Measurements from ENCODE around the gene ERCC8.
"Not testable (repeated sequence)": the region's sequence is repeated elsewhere in the genome, so short reads cannot be mapped to it uniquely, and the experiment has no call there.

Gene ERCC8, protein sequence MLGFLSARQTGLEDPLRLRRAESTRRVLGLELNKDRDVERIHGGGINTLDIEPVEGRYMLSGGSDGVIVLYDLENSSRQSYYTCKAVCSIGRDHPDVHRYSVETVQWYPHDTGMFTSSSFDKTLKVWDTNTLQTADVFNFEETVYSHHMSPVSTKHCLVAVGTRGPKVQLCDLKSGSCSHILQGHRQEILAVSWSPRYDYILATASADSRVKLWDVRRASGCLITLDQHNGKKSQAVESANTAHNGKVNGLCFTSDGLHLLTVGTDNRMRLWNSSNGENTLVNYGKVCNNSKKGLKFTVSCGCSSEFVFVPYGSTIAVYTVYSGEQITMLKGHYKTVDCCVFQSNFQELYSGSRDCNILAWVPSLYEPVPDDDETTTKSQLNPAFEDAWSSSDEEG

DNA sequence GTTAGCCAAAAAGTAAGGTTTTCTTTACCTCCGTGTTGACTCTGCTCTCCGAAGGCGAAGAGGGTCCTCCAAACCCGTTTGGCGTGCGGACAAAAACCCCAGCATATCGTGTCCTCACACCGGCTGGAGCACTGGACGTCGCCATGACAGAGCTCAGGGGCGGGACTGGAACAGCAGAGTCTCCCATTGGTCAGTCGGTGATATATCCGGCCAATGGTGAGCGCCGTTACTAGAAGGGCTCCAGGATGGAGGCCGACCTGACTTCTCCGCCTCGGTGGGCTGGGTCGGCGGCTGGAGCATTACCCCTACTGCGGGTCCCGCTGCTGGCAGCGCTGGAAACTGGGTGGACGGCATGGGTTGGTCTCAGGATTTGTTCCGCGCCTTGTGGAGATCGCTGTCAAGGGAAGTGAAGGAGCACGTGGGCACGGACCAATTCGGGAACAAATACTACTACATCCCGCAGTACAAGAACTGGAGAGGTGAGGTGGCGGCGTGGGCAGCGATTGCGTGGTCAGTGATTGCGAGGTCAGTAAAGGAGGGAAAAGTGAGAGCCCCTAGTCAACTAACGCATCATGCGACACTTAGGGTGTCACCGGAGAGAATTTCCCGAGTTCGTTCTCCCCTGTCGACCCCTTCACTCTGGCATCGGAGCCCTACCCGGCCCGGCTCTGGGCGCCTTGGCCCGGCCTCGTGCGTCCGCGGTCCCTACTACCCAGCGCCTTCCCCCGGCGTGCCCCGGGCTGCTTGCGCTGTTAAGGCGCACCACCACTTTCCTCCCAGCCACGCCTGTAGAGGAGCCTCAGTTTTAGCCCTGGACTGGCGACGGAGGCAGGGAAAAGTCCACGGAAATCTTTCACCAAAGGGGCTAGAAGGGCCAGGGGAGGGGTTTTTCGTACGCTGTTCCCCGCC lies at the start of gene ERCC8, which contains the start of gene NDUFAF2:
Gene ERCC8 (minus strand): TSS at position 167 of the 909 bp plus-strand sequence. CDS start 62 bp downstream, at position 105.
Gene NDUFAF2 (plus strand): TSS at position 302 of the 909 bp plus-strand sequence. CDS start 51 bp downstream, at position 353.
- peak; percentile 90 for DNase-seq

DNA sequence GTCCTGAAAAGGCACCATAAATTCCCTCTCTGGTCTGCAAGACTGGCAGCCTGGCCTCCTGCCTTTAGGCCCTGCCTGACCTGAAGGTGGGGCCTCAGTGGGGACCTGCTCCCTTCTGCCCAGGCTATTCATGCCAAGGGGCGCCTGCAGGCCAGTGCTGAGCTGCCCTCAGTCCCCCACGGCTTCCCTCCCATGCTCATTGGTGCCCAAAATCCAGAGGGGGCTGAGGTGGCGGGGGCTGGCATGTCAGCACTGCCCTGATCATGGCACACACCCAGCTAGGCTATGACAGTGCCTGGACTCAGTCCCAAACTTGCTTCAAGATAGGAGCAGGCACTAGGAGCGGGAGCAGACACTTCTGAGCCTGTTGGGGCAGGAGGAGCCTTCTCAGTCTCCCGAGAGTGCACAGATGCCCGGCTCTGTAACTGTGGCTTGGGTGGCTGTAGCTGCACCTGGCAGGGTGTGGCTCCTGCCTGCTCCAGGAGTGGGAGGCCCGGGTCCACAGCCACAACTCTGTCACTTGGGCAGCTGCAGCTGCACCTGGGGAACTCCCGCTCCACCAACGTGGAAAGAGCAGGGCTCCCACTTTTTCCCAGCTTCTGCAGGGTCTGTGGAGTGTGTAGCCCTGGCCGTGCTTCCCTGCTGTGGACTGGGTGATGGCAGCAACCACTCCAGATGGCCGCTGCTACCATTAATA lies 49.2 kb upstream of the ERCC8 start:
- no peak for DNase-seq

DNA sequence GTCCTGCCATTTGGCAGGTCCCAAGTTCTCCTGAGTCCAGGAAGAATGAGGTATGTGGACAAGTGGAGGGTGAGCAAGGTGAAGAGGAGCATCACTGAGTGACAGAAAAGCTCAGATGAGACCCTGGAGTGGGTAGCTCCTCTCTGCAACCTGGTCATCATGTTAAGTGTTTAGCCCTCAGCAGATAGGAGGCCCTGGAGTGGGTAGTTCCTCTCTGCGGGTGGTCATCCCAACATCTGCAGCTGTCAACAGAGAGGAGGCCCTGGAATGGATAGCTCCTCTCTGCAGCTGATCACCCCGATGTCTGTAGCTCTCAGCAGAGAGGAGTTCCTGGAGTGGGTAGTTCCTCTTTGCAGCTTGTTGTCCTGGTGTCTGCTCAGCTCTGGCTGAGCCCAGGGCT lies 48.6 kb upstream of the ERCC8 start:
- no peak for DNase-seq

DNA sequence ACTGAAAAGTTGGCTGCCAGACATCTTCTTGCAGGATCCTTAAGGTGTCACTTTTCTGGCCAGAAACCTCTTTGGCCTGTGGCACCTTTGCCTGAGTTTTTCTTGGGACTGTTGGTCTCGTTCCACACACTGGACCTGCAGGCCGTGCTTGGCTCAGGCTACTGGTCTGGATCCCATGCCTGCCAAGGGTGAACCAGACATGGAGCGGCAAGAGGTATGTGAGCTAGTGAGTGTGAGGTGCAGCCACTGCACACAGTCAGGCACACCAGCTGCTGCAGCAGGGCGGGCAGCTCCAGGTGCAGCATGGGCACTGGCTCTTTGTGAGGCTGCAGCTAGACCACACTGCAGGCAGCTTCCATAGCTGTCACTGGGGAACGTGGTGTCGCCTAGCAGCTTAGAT lies 48.0 kb upstream of the ERCC8 start:
- DNase-seq = no peak

DNA sequence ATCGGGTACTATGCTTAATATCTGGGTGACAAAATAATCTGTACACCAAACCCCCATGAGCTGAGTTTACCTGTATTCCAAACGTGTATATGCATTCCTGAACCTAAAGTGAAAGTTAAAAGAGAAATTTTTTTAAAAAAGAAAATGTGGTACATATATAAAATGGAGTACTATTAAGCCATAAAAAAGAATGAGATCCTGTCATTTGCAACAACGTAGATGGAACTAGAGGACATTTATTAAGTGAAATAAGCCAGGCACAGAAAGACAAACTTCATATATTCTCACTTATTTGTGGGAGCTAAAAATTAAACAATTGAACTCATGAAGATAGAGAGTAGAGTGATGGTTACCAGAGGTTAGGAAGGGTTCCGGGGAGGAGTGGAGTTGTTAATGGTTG lies 44.9 kb upstream of the ERCC8 start:
- DNase-seq = no peak

DNA sequence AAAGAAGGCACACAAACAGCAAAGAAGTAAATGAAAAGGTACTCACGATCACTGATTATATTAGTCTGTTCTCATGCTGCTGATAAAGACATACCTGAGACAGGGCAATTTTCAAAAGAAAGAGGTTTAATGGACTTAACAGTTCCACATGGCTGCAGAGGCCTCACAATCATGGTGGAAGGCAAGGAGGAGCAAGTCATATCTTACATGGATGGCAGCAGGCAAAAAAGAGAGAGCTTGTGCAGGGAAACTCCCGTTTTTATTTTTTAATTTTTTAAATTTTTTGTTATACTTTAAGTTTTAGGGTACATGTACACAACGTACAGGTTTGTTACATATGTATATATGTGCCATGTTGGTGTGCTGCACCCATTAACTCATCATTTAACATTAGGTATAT lies 37.3 kb upstream of the ERCC8 start:
- not testable (repeated sequence) for DNase-seq

DNA sequence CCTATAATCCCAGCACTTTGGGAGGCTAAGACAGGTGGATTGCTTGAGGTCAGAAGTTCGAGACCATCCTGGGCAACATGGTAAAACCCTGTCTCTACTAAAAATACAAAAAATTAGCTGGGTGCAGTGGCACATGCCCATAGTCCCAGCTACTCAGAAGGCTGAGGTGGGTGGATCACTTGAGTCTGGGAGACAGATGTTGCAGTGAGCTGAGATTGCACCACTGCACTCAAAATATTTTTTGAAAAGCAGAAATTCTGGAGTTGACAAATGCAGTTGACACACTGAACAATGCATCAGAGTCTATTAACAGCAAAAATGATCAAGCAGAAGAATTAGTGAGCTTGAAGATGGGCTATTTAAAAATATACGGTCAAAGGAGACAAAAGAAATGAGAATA lies 35.6 kb upstream of the ERCC8 start:
- DNase-seq = no peak

DNA sequence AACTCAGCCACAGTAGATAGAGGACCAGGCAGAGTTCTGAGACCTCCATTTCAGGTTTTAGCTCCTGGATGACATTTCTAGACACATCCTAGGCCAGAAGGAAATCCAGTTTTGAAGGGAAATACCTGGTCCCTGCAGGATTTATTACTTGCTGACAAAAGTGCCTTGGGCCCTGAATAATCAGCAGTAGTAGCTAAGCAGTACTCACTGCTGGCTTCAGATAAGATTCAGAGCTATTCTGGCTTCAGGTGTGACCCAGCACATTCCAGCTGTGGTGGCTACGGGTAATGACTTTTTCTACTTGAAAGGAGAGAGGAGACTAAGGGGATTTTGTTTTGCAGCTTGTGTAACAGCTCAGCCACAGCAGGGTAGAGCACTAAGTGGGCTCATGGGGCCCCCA lies 34.1 kb upstream of the ERCC8 start:
- no peak for DNase-seq

DNA sequence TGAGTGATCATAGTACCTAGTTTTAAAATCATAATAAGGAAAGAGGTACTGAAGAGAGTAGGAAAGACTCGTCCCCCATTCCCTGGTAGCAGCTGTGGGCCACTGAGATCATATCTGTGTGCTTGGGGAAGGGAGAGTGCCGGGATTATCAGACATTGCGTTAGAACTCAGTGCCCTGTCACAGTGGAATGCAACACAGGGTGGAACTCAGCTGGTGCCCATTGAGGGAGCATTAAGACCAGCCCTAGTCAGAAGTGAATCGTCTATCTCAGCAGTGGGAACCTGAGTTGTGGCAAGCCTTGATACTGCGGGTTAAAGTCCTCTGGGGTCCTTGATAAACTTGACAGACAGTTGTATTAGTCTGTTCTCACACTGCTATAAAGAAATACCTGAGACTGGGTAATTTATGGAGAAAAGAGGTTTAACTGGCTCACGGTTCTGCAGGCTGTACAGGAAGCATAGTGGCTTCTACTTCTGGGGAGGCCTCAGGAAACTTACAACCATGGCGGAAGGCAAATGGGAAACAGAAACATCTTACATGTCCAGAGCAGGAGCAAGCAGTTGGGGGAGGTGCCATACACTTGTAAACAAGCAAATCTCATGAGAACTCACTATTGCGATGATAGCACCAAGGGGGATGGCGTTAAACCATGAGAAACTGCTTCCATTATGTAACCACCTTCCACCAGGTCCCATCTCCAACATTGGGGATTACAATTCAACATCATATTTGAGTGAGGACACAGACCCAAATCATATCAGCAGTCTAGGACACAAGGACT lies 33.3 kb upstream of the ERCC8 start:
- no peak for DNase-seq

DNA sequence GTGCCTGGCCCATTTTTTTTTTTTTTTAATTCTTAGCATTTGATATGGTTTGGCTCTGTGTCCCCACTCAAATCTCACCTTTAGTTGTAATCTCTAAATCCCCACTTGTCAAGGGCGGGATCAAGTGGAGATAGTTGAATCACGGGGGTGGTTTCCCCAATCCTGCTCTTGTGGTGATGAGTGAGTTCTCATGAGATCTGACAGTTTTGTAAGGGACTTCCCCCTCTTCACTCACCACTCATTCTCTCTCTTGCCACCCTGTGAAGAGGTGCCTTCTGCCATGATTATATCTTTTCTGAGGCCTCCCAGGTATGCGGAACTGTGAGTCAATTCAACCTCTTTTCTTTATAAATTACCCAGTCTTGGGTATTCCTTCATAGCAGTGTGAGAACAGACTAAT lies 27.4 kb upstream of the ERCC8 start:
- DNase-seq = no peak

DNA sequence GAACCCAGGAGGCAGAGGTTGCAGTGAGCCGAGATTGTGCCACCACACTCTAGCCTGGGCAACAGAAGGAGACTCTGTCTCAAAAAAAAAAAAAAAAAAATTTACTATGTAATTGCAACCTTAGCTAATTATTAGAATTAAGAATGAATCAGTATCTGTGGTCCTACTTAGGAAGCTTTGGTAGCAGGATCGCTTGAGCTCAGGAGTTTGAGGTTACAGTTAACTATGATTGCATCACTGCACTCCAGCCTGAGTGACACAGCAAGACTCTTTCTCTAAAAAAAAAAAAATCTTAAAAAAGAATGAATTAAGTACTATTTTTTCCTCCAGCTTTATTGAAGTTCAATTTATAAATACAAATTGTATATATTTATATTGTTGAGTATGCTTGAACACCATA lies 16.8 kb upstream of the ERCC8 start:
- DNase-seq = no peak

DNA sequence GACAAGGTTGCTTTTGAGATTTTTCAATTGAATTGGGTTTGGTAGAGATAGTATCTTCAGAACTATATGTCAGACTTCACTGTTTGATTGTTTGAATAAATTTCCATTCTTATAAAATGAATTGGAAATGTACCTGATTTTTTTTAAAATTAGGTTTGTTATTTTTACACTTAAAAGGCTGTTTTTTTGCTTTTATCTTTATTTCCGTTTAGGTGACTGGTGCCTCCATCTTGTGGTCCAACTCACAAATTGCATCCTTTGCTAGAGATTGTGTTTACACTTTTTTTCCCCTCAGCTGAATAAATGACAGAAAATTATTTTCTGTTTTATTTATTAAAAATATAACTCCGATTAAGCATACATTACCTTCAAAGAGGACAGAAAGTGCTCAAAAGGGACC lies 15.7 kb upstream of the ERCC8 start:
- no peak for DNase-seq

DNA sequence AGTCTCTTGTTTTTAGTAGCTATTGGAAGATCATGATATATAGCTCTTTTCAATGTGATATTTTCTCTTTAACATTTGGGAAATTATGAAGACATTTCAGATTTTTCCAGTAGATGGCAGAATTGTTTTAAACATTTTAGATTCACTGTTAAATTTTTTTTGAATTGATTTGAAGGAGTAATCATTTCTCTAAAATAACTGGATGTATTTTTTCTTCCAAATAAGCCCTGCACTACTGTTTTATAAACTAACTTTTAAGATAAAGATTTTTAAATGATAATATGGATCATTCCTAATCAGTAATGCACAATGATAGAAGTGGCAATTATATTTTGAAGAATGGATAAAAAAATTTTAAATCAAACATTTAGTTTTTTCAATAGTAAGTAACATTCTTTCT lies 14.3 kb upstream of the ERCC8 start:
- DNase-seq = no peak

DNA sequence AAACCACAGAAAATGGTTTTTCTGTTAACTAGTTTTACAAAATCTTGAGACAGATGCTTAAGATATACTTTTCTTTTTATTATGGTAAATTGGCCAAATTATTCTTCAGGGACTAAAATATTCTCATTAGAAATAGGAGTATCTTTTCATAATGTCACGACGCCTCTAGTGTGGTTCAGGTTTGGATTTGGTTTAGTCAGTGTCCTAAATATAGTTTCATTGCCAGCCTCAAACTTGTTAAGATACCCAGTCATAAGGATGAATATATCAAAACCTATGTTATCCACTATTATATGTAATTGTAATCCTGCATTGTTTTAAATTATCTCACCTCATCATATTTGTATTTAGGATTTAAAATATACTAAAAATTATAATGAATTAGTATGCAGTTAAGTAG lies 13.8 kb upstream of the ERCC8 start:
- DNase-seq = no peak

DNA sequence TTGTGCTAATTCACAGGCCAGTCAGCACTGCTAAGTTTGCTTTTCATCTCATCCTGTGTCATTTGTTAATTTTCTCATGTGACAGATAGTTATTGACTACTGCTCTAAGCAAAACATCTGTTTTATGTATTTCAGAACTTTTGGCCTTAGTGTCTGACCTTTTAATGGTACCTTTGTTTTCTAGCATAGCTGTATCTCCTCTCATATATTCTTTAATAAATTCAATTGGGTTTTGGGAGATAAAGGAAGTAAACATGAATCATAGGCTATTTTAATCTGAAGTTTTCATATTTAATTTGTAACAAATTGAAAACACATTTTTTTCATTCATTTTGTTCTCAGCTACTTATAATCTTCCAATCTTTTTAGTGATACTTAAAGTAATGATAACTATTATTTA lies 13.2 kb upstream of the ERCC8 start:
- no peak for DNase-seq

DNA sequence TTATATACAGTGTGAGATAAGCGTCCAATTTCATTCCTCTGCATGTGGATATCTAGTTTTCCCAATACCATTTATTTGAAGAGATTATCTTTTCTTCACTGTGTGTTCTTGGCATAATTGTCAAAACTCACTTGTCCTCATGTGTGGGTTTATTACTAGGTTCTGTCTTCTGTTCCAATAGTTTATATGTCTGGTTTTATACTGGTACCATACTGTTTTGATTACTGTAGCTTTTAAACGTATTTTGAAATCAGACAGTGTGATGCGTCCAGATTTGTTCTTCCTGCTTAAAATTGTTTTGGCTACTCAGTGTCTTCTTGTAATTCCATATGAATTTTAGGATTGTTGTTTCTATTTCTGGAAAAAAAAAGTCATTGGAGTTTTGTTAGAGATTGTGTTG lies 10.4 kb upstream of the ERCC8 start:
- DNase-seq = no peak

DNA sequence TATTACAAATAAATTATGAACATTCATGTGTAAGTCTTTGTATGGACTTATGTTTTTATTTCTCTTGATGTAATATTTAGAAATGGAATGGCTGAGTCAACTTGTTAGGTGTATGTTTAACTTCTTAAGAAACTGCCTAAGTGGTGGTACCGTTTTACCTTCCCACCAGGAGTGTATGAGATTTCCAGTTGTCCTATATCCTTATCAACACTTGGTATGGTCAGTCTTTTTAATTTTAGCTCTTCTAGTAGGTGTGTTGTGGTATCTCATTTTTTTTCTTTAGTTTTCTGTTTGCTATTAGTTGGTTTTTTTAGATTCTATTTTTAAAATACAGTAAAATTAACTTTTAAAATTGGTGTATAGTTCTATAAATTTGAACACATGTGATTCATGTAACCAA lies 3.9 kb upstream of the ERCC8 start:
- no peak for DNase-seq

DNA sequence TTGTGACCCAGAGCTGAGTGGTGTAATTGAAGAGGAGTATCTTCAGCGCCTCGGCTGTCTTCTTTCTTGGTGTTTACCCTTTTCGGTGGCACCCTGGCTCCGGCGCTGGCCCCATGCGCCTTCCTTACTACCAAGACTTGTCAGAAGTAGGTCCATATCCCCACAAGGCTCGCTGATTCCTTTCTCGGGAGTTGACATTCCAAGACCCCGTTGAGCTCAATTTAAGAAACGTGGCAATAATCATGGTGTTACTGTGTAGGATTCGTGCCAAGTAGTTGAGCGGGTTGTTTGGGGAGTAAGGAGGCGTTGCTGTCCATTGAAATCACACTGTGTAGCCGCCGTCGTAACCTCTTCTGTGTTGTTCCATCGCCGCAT lies 930 bp upstream of the ERCC8 start:
- no peak for DNase-seq

DNA sequence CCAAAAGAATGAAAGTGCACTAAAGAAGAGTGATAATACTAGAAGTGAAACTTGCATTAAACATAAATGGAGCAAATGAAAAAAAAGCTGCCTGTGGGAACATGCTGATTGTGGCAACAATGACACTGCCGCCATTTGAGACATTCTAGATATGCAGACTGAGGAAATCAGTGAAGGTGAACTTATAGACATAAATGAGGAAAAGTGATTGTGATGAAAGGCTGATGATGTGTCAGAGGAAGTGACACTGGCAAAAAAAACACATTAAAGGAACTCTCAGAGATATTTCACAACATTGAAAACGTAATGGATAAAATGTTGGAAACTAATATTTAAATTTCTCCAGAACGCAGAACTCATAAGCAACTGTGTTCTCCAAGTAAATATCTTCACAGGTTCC lies 1.2 kb downstream of the ERCC8 start:
- no peak for DNase-seq

DNA sequence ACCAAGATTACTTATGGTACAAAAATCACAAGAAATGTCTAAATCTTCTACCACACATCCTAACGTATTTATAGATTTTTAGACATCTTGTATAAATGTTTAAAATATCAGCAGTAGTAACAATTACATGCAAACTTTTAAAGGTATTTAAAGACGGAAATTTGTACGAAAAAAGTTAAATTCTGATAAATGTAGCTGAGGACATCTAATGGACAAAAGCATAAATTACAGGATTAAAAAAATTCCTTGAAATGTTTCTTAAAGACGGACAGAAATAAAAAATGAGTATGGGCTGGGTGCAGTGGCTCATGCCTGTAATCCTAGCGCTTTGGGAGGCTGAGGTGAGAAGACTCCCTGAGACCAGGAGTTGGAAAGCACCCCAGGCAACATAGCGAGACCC lies 15.8 kb downstream of the ERCC8 start:
- no peak for DNase-seq

DNA sequence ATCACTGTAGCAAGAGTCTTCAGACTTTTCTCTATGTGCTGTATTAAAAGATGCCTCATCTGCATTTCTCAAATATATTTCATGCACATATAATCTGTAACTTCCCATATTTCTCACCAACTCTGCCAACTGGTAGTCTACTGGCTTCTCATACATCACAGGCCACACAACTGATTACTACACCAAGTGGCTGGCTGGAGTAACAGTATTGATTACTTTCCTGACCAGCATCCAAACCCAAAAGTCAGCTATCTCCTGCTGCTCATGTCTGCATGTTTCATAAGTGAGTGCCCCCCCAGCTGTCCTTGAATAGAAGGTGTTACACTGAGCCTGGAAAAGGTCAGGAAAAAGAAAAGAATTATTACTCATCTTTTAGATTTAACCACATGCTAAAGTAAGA lies 17.4 kb downstream of the ERCC8 start:
- no peak for DNase-seq

DNA sequence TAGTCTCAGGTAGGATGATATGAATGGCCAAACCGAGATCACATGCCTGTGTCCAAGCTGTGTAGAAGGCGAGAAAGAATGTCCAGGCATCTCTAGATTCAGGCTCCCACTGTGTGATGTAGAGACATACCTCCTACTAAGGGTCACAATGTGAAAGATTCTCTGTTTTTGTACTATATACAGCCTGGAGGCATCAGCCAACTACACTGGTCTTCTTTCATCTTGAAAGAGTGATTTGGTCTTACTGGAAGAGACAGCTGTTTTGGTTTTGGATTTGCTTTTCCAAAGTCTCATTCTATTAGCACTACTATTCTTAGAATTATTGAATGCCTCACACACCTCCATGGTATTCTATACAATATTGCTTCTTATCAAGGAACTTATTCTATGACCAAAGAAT lies 26.4 kb downstream of the ERCC8 start:
- no peak for DNase-seq

DNA sequence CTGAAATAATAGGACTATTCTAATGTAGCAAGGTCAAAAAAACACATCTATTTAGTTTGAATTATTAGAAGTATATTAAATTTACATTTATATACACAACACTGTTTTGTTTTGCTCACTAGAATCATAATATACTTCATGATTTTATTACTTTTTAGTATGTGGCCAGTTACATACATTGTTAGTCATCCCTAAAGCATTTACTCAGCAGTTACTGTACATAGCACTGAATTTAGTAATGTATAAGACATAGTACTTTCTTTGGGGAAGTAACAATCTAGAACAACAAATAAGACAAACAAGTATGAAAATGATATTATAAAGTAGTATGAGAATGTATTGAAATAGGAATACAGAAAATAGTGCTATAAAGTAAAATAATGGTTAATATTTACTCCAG lies 28.2 kb downstream of the ERCC8 start:
- no peak for DNase-seq

All from NCI-H345 (cell line).